ENCODE data around the gene TMEM175. TPM values are rescaled to one million over a fixed set of nuclear protein-coding genes. Genes with fewer than 3 reads are reported as not detected.

Gene TMEM175
- total and polyA plus RNA-seq, 8 donors = 7.3 to 82.8 (median 19.5) TPM

GRCh38 chr4:903066-904046 lies 28.9 kb upstream of the TMEM175 start:
- Histone ChIP-seq H3K4me3 (no peak overlapping the region), H3K4me1 (no peaks in the 10 kb centered on the region), H3K9me3 (no peaks in the 10 kb centered on the region), H3K27me3 (no peaks in the 10 kb centered on the region), H3K27ac (no peak overlapping the region), H3K36me3 (peaks cover 17 to 97% (median 86%) of the 10 kb centered on the region in 4 donors)
- WGBS, 5 donors = 89 to 92% (median 90%) methylated on average over 41 to 42 of the region's 42 CpGs
- TF ChIP-seq POLR2A (IDR thresholded peaks at IDR 0.05) (no peak), EP300 (IDR thresholded peaks at IDR 0.05) (no peak), CTCF (IDR thresholded peaks at IDR 0.05) (no peak)
- DNase-seq = no peak
- intact Hi-C loops (cut with DNase I; ENCODE audit: low total_unique reads) = no loop called here

- Histone ChIP-seq H3K4me1 (no peaks in the 10 kb centered on the region), H3K9me3 (no peaks in the 10 kb centered on the region), H3K27me3 (no peaks in the 10 kb centered on the region), H3K4me3 (no peak overlapping the region), H3K36me3 (peaks cover 21 to 97% (median 86%) of the 10 kb centered on the region in 4 donors), H3K27ac (no peak overlapping the region)
- WGBS, 5 donors = 95 to 98% (median 97%) methylated on average over 47 to 49 of the region's 49 CpGs
- TF ChIP-seq CTCF (IDR thresholded peaks at IDR 0.05) (no peak), POLR2AphosphoS5 (IDR thresholded peaks at IDR 0.05) (no peak), EP300 (IDR thresholded peaks at IDR 0.05) (no peak), POLR2A (IDR thresholded peaks at IDR 0.05) (no peak)
- intact Hi-C loops (cut with DNase I; ENCODE audit: low total_unique reads) = no loop called here
- DNase-seq = peak in 1 of 2 donors; percentile 52
Measured at GRCh38 chr4:905485-906338, 26.5 kb upstream of the TMEM175 start.

- Histone ChIP-seq H3K4me1 (no peaks in the 10 kb centered on the region), H3K27ac (no peak overlapping the region), H3K9me3 (no peaks in the 10 kb centered on the region), H3K4me3 (no peak overlapping the region), H3K36me3 (peaks cover 28 to 97% (median 86%) of the 10 kb centered on the region in 4 donors), H3K27me3 (no peaks in the 10 kb centered on the region)
- intact Hi-C loops (cut with DNase I; ENCODE audit: low total_unique reads) = no loop called here
- TF ChIP-seq POLR2A (IDR thresholded peaks at IDR 0.05) = no peak
- TF ChIP-seq POLR2AphosphoS5 (IDR thresholded peaks at IDR 0.05) = no peak
- DNase-seq = no peak
- WGBS, 5 donors = 94 to 97% (median 95%) methylated on average over 18 to 20 of the region's 20 CpGs
Measured at GRCh38 chr4:906339-907102, 25.7 kb upstream of the TMEM175 start.

DNA sequence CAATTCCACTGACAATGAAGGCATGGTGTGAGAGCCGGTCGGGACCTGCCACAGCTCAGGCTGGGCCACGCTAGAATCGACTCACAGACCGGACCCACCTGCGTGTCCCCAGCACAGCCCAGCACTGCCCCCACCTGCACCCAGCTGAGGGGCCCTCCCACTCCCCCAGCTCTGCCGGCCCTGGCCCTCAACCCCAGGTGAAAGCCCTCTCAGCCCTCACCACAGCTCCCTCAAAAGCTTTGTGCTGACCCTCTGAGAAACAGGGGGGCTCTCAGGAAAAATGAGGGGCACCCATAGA lies 25.2 kb upstream of the TMEM175 start:
- H3K36me3 ChIP-seq = peaks cover 33 to 97% (median 88%) of the 10 kb centered on the region in 4 donors
- H3K9me3 ChIP-seq = no peaks in the 10 kb centered on the region
- H3K27me3 ChIP-seq = no peaks in the 10 kb centered on the region
- WGBS, 5 donors = 80 to 95% (median 94%) methylated on average over 1 to 7 of the region's 7 CpGs
- H3K27ac ChIP-seq = no peak overlapping the region
- H3K4me1 ChIP-seq = no peaks in the 10 kb centered on the region
- TF ChIP-seq CTCF (IDR thresholded peaks at IDR 0.05) (no peak), EP300 (IDR thresholded peaks at IDR 0.05) (no peak), POLR2A (IDR thresholded peaks at IDR 0.05) (no peak), POLR2AphosphoS5 (IDR thresholded peaks at IDR 0.05) (no peak)
- no peak overlapping the region for H3K4me3 ChIP-seq
- intact Hi-C loops (cut with DNase I; ENCODE audit: low total_unique reads) = no loop called here
- DNase-seq = no peak
